ENCODE measurements around the gene LRP1B. TPM values are rescaled to one million over a fixed set of nuclear protein-coding genes. Genes with fewer than 3 reads are reported as not detected.
A peak's percentile ranks its signal among the peaks of the same experiment; 100 is the strongest.

Gene LRP1B
- total RNA-seq, 1 experiment from 2014 or later = 0.52 TPM

DNA sequence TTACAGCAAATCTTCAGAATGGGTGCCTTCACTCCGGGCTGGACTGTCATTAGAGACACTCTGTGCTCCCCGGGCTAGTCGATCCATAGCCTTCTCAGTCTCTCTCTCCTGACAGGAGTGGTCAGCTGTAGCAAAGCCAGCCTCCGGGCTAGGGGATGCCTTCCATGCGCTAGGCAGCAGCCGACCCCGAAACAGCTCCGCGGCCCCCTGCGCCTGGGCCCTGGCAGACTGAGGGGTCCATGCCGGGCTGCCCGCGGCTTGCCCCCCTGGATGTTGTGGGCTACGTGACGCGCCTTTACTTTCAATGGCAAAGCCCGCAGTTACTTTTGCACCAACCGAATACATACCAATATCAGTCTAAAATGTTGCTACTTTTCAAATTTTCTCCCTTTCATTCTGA lies 1447.2 kb downstream of the LRP1B start (continued):
- TF ChIP-seq, protein P1, sequence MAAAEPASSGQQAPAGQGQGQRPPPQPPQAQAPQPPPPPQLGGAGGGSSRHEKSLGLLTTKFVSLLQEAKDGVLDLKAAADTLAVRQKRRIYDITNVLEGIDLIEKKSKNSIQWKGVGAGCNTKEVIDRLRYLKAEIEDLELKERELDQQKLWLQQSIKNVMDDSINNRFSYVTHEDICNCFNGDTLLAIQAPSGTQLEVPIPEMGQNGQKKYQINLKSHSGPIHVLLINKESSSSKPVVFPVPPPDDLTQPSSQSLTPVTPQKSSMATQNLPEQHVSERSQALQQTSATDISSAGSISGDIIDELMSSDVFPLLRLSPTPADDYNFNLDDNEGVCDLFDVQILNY (CRISPR knock-in tag; IDR thresholded peaks at IDR 0.05) = no peak
- TF ChIP-seq IRF2 (CRISPR knock-in tag; IDR thresholded peaks at IDR 0.05; ENCODE audit: borderline replicate concordance, low read depth) = no peak

DNA sequence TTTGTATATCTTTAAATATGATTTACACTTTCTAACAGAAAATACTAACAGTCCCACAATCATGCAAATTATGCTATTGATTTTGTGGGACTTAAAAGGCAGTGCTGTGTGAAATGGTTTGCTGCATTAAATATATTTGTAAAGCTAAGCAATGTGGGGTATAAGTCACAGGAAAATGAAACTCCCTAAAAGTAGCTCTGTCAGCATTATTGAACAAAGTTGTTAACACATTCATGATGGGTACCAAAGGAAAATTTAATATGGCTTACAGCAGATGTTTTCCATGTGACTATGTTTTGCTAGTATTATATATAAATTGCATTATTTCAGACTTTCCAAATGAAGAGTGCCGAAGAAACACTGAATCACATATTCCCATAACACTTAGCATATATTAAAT lies 1450.0 kb downstream of the LRP1B start:
- Mint-ChIP-seq H3K9me3 (no peaks in the 10 kb centered on the region), H3K27me3 (ENCODE audit: low read depth) (no peaks in the 10 kb centered on the region), H3K36me3 (no peaks in the 10 kb centered on the region), H3K4me3 (no peak overlapping the region), H3K4me1 (peaks cover 8% of the 10 kb centered on the region; the same call in 1 of the 2 replicates), H3K27ac (no peak overlapping the region)
- TF ChIP-seq, protein P2, sequence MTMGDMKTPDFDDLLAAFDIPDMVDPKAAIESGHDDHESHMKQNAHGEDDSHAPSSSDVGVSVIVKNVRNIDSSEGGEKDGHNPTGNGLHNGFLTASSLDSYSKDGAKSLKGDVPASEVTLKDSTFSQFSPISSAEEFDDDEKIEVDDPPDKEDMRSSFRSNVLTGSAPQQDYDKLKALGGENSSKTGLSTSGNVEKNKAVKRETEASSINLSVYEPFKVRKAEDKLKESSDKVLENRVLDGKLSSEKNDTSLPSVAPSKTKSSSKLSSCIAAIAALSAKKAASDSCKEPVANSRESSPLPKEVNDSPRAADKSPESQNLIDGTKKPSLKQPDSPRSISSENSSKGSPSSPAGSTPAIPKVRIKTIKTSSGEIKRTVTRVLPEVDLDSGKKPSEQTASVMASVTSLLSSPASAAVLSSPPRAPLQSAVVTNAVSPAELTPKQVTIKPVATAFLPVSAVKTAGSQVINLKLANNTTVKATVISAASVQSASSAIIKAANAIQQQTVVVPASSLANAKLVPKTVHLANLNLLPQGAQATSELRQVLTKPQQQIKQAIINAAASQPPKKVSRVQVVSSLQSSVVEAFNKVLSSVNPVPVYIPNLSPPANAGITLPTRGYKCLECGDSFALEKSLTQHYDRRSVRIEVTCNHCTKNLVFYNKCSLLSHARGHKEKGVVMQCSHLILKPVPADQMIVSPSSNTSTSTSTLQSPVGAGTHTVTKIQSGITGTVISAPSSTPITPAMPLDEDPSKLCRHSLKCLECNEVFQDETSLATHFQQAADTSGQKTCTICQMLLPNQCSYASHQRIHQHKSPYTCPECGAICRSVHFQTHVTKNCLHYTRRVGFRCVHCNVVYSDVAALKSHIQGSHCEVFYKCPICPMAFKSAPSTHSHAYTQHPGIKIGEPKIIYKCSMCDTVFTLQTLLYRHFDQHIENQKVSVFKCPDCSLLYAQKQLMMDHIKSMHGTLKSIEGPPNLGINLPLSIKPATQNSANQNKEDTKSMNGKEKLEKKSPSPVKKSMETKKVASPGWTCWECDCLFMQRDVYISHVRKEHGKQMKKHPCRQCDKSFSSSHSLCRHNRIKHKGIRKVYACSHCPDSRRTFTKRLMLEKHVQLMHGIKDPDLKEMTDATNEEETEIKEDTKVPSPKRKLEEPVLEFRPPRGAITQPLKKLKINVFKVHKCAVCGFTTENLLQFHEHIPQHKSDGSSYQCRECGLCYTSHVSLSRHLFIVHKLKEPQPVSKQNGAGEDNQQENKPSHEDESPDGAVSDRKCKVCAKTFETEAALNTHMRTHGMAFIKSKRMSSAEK (CRISPR knock-in tag; IDR thresholded peaks at IDR 0.05; ENCODE audit: borderline replicate concordance) = no peak
- TF ChIP-seq ZNF317 (CRISPR knock-in tag; IDR thresholded peaks at IDR 0.05; ENCODE audit: borderline replicate concordance, low read depth) (no peak), GABPB1 (CRISPR knock-in tag; IDR thresholded peaks at IDR 0.05) (no peak)
- TF ChIP-seq, protein P3, sequence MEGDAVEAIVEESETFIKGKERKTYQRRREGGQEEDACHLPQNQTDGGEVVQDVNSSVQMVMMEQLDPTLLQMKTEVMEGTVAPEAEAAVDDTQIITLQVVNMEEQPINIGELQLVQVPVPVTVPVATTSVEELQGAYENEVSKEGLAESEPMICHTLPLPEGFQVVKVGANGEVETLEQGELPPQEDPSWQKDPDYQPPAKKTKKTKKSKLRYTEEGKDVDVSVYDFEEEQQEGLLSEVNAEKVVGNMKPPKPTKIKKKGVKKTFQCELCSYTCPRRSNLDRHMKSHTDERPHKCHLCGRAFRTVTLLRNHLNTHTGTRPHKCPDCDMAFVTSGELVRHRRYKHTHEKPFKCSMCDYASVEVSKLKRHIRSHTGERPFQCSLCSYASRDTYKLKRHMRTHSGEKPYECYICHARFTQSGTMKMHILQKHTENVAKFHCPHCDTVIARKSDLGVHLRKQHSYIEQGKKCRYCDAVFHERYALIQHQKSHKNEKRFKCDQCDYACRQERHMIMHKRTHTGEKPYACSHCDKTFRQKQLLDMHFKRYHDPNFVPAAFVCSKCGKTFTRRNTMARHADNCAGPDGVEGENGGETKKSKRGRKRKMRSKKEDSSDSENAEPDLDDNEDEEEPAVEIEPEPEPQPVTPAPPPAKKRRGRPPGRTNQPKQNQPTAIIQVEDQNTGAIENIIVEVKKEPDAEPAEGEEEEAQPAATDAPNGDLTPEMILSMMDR (IDR thresholded peaks at IDR 0.05) = no peak
- ChIA-PET POLR2A (no interaction called here), CTCF (no interaction called here)
- DNase-seq (ENCODE audit: low spot score) = no peak
- ATAC-seq = no peak

DNA sequence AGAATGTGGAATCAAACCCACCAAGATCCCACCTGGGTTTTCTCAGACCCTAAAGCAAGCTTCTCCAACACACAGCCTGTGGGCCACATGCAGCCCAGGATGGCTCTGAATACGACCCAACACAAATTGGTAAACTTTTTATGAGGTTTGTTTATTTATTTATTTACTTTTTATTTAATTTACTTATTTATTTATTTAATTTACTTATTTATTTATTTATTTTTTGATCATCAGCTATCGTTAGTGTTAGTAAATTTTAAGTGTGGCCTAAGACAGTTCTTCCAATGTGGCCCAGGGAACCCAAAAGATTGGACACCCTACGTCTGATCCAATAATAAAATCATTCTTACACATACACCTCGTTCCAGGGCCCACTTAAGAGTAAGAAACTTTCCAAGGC lies 1451.1 kb downstream of the LRP1B start:
- TF ChIP-seq, protein P4, sequence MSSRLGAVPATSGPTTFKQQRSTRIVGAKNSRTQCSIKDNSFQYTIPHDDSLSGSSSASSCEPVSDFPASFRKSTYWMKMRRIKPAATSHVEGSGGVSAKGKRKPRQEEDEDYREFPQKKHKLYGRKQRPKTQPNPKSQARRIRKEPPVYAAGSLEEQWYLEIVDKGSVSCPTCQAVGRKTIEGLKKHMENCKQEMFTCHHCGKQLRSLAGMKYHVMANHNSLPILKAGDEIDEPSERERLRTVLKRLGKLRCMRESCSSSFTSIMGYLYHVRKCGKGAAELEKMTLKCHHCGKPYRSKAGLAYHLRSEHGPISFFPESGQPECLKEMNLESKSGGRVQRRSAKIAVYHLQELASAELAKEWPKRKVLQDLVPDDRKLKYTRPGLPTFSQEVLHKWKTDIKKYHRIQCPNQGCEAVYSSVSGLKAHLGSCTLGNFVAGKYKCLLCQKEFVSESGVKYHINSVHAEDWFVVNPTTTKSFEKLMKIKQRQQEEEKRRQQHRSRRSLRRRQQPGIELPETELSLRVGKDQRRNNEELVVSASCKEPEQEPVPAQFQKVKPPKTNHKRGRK (CRISPR knock-in tag; IDR thresholded peaks at IDR 0.05; ENCODE audit: borderline replicate concordance) = no peak
- TF ChIP-seq TP53 (CRISPR knock-in tag; IDR thresholded peaks at IDR 0.05) (no peak), HMGA2 (CRISPR knock-in tag; IDR thresholded peaks at IDR 0.05) (peak; percentile 84; the same call in 1 of the 2 replicates), FOXJ3 (CRISPR knock-in tag; IDR thresholded peaks at IDR 0.05; ENCODE audit: borderline replicate concordance) (no peak)
- TF ChIP-seq, protein P2 (CRISPR knock-in tag; IDR thresholded peaks at IDR 0.05; ENCODE audit: borderline replicate concordance) = no peak
- TF ChIP-seq, protein P5, sequence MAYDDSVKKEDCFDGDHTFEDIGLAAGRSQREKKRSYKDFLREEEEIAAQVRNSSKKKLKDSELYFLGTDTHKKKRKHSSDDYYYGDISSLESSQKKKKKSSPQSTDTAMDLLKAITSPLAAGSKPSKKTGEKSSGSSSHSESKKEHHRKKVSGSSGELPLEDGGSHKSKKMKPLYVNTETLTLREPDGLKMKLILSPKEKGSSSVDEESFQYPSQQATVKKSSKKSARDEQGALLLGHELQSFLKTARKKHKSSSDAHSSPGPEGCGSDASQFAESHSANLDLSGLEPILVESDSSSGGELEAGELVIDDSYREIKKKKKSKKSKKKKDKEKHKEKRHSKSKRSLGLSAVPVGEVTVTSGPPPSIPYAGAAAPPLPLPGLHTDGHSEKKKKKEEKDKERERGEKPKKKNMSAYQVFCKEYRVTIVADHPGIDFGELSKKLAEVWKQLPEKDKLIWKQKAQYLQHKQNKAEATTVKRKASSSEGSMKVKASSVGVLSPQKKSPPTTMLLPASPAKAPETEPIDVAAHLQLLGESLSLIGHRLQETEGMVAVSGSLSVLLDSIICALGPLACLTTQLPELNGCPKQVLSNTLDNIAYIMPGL (CRISPR knock-in tag; IDR thresholded peaks at IDR 0.05) = no peak
- no peak for ATAC-seq
- Mint-ChIP-seq H3K27me3 (ENCODE audit: low read depth) (no peaks in the 10 kb centered on the region), H3K36me3 (no peaks in the 10 kb centered on the region), H3K27ac (no peak overlapping the region), H3K4me3 (no peak overlapping the region), H3K9me3 (no peaks in the 10 kb centered on the region), H3K4me1 (peaks cover 8% of the 10 kb centered on the region; the same call in 1 of the 2 replicates)
- ChIA-PET POLR2A (no interaction called here), CTCF (no interaction called here)
- DNase-seq (ENCODE audit: low spot score) = no peak

Measured in WTC11 (cell line).